Measurements from ENCODE around the gene SCLY. TPM values are rescaled to one million over a fixed set of nuclear protein-coding genes. Genes with fewer than 3 reads are reported as not detected.

Gene SCLY
- total RNA-seq, 1 donor, result 18.6 TPM

DNA sequence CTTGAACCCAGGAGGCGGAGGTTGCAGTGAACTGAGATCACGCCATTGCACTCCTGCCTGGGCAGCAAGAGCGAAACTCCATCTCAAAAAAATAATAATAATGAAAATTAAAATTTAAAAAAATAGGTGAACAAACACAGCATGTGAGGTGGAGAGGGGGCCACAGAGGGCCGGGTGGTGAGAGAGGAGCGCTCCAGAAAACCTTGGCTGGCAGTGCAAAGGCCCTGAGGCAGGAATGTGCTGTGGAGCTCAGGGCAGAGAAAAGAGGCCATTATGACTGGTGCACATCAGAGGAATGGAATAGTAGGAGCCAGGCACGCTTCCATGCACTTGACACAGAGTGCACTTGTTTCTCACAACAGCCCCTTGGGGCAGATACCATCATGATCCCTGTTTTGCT, 21.6 kb upstream of the SCLY start:
- TF ChIP-seq, protein P1, sequence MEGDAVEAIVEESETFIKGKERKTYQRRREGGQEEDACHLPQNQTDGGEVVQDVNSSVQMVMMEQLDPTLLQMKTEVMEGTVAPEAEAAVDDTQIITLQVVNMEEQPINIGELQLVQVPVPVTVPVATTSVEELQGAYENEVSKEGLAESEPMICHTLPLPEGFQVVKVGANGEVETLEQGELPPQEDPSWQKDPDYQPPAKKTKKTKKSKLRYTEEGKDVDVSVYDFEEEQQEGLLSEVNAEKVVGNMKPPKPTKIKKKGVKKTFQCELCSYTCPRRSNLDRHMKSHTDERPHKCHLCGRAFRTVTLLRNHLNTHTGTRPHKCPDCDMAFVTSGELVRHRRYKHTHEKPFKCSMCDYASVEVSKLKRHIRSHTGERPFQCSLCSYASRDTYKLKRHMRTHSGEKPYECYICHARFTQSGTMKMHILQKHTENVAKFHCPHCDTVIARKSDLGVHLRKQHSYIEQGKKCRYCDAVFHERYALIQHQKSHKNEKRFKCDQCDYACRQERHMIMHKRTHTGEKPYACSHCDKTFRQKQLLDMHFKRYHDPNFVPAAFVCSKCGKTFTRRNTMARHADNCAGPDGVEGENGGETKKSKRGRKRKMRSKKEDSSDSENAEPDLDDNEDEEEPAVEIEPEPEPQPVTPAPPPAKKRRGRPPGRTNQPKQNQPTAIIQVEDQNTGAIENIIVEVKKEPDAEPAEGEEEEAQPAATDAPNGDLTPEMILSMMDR (IDR thresholded peaks at IDR 0.05; ENCODE audit: insufficient read depth, low read depth, low read length), result no peak
- DNase-seq (ENCODE audit: low read depth), result no peak
- no peak overlapping the region for H3K4me3 ChIP-seq (ENCODE audit: low read depth, low read length)

DNA sequence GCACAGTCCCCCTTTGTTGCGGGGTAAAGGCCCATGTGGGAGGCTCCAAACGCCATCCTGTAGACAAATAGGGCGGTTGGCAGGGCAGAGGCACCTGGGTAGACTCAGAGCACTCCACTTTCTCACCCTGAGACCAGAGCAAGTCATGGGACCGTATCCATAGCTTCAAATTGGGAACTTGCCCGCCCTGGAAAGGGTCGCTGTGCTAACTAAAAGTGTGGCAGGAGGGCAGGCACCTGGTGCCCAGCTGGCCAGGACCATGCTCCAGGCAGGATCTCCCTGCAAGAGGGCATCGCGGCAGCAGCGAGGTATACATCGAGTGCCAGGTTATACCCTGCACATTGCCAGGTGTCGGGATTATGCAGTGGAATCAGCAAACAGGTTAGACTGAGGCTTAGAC, 20.8 kb upstream of the SCLY start:
- TF ChIP-seq, protein P1 (IDR thresholded peaks at IDR 0.05; ENCODE audit: insufficient read depth, low read depth, low read length), result no peak
- DNase-seq (ENCODE audit: low read depth), result no peak
- no peak overlapping the region for H3K4me3 ChIP-seq (ENCODE audit: low read depth, low read length)

DNA sequence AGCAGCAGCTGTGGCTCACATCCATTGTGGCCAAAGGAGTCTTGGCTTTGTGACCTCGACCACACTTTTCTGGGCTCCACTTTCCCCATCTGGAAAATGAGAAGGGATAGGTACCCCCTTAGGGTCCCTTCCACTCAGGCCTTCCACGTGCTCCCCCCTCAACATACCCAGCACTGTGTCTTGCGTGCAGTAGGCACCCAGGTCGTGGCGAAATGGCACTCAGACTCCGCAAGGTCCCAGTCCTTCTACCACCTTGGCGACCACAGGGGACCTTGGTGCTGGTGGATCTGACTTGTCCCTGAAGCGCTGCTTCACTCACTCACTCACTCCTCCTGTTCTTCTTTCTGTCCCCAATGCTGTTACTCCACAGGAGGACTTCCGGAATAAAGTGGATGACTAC, 19.9 kb upstream of the SCLY start:
- TF ChIP-seq, protein P1 (IDR thresholded peaks at IDR 0.05; ENCODE audit: insufficient read depth, low read depth, low read length), result no peak
- no peak for DNase-seq (ENCODE audit: low read depth)
- no peak overlapping the region for H3K4me3 ChIP-seq (ENCODE audit: low read depth, low read length)

DNA sequence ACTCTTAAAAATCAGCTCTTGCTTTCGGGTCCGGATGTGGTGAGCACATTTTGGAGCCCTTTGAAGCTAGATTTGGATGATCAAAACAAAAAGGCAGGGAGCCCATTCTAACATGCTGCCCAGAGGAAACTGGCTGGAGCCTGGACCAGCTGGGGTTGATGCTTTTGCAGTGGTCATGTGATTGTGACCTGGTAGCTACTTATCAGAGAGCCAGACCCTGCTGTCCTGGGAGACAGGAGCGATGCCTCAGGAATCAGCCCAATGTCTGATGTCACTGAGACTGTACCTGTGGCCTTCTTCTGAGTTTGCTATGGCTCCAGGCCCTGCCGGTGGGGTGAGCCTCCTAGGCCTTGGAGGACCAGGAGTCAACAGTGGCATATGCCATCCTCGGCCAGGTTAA, 18.7 kb upstream of the SCLY start:
- no peak for DNase-seq (ENCODE audit: low read depth)
- no peak overlapping the region for H3K4me3 ChIP-seq (ENCODE audit: low read depth, low read length)
- TF ChIP-seq, protein P1 (IDR thresholded peaks at IDR 0.05; ENCODE audit: insufficient read depth, low read depth, low read length), result no peak

DNA sequence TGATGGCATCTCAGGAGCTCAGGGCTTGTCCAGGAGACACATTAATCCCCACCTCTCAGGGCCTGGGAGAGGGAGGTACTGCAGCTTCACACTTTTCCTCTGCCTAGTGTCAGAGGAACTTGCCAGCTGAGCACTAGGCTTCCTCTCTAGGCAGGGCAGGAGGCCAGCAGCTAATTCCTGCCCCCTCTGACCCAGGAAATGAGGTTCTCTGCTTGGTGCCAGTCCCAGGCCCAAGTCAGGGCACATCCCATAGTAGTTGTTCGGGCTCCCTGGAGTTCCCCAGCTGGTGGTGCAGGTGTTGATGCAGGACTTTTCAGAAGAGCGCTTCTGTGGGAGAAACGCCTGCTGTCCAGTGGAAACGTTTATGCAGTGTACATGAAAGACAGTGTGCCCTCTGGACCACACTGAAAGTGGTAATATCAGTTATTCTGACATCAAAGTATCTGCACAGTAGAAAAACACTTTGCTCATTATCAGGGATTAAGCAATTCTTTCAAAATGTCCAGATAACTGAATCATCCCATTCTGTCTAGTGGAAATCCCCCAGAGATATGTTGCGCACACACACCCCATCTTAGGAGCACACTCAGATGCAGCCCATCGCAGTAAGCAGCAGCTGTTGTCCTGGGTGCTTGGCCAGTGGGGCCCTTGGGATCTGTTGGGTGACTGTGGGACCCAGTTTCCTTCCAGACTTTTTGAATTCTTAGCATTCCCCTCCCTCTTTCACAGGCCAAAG, 17.8 kb upstream of the SCLY start:
- peak; percentile 7 for DNase-seq (ENCODE audit: low read depth)
- no peak overlapping the region for H3K4me3 ChIP-seq (ENCODE audit: low read depth, low read length)
- TF ChIP-seq, protein P1 (IDR thresholded peaks at IDR 0.05; ENCODE audit: insufficient read depth, low read depth, low read length), result no peak

DNA sequence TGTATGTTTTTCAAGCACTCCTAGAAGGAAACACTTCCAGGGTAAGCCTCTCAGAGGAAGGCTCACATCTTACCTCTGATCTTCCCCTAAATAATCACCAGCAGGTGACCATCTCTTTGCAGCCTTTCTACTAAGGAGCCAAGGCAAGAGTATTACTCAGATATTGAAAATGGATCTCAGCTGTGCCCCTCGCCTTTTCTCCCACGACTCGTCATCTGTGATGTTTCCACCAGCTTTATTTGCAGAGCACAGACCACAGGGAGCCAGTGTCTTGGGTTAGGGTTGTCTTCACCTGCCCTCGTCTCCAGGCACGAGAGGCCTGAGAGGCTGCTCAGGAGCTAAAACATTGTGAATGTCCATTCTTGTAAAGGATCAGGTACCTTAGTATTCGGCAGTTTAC, 16.9 kb upstream of the SCLY start:
- H3K4me3 ChIP-seq (ENCODE audit: low read depth, low read length), result no peak overlapping the region
- TF ChIP-seq, protein P1 (IDR thresholded peaks at IDR 0.05; ENCODE audit: insufficient read depth, low read depth, low read length), result no peak
- no peak for DNase-seq (ENCODE audit: low read depth)

DNA sequence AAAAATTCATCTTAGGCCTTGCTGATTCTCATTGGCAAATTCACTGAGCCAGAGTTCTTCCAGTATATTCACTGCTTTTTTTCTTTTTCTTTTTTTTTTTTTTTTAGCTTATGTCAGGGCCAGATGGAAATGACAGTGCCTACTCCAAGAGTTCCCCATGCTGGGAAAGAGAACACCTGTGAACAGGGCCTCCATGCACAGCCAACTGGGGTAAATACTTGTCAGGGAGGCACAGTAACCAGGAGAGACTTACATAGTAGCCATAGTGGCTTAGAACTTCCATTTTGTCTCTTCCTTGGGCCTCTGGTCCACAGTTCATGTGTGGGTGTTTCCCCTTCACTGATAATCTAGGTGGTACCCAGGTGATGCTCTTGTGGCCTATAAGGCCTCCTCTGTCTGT, 15.2 kb upstream of the SCLY start:
- no peak overlapping the region for H3K4me3 ChIP-seq (ENCODE audit: low read depth, low read length)
- no peak for DNase-seq (ENCODE audit: low read depth)
- TF ChIP-seq, protein P1 (IDR thresholded peaks at IDR 0.05; ENCODE audit: insufficient read depth, low read depth, low read length), result no peak

All from fibroblast of villous mesenchyme (primary cell).